HG03460 (cell line): Measurements from ENCODE around the gene FER.
"Not testable (repeated sequence)": the region's sequence is repeated elsewhere in the genome, so short reads cannot be mapped to it uniquely, and the experiment has no call there.

Experiments
- ATAC-seq: cut with Tn5 transposase; IDR thresholded peaks from one replicate; pipeline ENCODE4 v1.9.1; 2021; ENCODE audit not compliant: unreplicated experiment

FER gene

GRCh38 chr5:109028608-109029299, 281.1 kb downstream of the FER start:
- ATAC-seq: peak; percentile 69

DNA sequence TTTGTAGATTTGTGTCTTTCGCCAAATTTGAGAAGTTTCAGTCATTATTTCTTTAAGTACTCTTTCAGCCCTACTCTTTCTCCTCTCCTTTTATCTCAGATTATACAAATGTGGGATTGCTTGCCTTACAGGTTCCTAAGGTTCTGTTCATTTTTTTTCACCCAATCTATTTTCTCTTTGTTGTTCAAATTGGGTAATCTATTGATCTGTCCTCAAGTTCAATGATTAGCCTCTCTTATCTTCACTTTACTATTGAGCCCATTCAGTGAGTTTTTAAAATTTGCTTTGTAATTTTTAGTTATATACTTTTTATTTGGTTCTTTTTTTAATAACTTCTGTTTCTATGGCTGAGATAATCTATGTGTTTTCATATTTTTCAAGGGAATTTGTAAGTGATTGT, 282.1 kb downstream of the FER start:
- ATAC-seq: no peak

DNA sequence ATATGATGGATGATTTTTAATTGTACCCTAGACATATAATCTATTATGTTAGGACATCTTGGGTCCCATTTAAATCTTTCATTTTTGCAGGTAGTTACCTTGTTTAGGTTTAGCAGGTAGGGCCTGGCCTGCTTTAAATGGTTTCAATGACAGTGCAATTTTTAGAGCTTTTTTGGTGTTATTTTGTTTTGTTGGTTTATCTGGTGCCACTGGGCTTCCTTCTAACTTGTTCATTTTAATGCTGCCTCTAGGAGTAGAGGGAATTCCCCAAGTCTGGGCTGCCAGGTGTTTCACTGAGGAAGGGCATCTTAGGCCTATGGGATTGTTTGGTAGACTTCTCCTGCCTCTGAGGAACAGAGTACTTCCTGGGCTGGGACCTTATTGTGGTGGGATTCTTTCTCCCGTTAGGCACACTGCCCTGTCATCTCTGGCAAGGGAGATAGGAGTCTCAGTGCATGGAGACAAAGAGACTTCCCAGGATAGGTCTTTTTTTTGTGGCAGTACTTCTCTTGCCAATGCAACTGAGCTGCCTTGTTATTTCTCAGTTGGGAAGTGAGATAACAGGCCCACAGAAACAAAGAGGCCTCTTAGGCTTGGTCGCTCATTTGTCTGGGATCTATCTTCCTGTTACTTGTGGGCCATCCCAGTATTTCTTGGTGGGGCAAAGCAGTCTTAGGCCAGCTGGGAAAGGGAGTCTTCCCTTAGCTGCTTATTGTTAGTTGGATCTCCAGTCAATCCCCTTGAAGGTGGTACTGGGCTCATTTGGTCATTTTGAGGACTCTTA, 282.9 kb downstream of the FER start:
- no peak for ATAC-seq

GRCh38 chr5:109034306-109034705, 286.6 kb downstream of the FER start:
- no peak for ATAC-seq

GRCh38 chr5:109035436-109035835, 287.7 kb downstream of the FER start:
- ATAC-seq: no peak

GRCh38 chr5:109038209-109038840, 290.6 kb downstream of the FER start:
- ATAC-seq: no peak

GRCh38 chr5:109041317-109041716, 293.6 kb downstream of the FER start:
- no peak for ATAC-seq

- ATAC-seq: no peak
These were observed 298.0 kb downstream of the FER start for GRCh38 chr5:109045710-109046109.

DNA sequence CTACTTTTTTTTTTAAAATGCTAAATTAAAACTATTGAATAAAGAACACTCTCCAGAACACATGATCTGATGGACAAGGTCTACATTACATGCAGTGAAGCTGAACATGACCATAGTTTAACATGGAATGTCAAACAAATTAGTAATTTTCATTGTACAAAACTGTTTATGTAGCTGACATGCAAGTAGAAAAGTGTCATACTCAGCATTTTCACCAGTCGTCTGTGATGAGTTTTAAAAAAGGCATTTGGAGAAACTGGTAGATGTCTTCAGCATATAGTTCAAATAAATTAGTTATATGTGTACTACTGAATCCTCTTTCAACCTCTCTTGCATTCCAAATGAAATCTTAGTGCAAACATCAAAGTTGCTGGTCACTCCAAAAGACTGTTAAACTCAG, 301.9 kb downstream of the FER start:
- ATAC-seq: no peak

DNA sequence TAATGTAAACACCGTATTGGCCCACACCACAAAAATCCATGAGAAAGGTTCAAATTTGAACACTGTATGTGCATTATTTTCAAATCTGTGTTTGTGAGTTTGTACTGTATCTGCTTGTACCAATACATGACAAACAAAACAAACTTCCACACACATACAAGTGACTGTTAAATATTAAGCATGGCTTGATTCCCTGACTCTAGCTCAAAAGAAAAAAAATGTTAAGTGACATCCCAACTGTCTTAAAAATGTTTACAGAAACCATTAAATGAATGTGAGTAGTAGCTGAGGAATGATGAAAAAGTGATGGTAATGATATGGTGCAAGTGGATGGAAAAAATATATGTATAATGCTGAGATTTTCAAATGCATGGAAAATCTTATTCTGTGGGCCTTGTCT, 302.6 kb downstream of the FER start:
- ATAC-seq: not testable (repeated sequence)

GRCh38 chr5:109052216-109052615, 304.5 kb downstream of the FER start:
- not testable (repeated sequence) for ATAC-seq

DNA sequence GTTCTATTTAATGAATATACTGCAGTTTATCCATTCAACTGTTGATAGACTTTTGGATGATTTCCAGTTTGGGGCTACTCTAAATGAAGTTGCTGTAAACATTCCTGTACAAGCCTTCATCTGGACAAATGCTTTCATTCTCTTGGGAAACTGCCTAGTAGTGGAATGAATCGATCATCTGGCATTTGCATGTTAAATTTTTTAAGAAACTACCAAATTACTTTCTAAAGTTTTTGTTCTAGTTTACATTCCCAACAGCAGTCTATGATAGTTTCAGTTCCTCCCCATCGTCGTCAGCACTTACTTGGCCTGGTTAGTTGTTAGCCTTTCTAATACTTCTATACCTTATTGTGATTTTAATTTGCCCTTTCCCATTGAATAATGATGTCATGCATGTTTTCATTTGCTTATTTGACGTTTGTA, 306.3 kb downstream of the FER start:
- ATAC-seq: no peak

GRCh38 chr5:109060378-109061025, 312.8 kb downstream of the FER start:
- ATAC-seq: no peak

DNA sequence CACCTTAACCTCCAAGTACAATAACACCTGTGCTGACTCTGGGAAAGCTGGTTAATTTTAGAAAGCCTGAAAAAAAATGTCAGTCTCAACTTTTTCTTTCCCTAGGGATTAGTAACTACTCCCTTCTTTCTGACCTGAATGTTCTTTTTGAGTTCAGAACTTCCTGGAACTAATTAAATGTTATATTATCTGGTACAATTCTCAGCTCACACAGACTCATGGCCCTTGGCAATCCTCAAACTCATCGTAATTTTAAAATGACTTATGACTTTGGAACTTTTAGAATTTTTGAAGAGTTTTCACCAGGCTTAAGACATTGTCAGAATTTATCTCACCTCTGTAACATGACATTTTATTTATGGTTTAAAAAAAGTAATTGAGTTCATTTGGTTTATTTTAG, 315.0 kb downstream of the FER start:
- no peak for ATAC-seq

DNA sequence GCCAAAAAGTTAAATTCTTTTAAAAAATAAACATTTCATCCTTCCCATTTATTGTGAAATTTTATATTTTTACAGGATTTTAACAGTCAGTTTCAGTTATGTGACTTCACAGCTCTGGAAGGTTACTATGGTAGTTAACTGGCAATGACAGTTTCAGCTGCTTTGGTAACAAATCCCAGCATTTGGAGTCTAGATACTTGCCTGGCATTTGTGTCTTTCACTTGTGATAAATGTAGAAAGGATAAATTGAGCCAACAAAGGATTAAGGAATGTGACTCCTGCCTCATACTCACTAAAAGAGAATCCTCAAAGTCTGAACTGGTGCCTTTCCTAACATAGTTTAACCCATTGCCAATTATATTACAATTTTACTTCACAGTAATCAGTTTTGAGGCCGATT, 315.5 kb downstream of the FER start:
- ATAC-seq: no peak

- ATAC-seq: no peak
These were observed 329.0 kb downstream of the FER start for GRCh38 chr5:109076741-109077140.

DNA sequence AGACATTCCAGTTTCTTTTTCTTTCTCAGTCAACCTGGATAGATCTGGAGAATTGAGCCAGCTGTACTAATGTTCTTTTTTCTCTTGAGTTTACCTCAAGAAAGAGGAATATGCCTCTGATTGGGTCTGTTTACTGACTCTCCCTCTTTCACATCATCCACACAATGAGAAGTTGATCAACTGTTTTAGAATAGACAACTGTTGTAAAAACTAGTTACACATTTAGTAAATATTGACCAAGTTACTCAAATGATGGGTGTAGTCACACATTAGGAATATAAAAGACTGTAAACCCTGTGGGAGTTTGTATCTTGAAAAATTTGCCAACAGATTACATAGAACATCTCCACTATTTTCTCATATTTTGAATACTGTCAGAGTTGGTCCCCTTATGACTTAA, 330.8 kb downstream of the FER start:
- ATAC-seq: no peak

- ATAC-seq: no peak
These were observed 332.8 kb downstream of the FER start for GRCh38 chr5:109080481-109080880.

DNA sequence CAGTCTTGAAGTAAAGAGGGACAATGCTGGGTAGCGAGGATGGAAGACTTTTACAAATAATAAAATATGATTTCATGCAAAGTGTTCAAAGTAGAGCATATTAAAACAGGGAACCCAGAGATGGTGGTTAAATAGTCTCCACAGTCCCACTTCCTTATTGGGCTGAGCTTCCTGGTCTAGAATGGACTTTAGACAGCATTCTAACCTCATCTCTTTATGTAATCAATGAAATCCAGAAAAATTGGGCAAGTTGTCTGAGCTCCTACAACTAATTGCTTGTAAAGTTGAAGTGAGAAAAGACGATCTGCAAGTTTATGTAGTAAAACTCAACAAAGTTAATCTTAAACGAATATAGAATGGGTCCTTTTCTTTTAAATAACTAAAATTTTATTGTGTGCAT, 333.2 kb downstream of the FER start:
- no peak for ATAC-seq

DNA sequence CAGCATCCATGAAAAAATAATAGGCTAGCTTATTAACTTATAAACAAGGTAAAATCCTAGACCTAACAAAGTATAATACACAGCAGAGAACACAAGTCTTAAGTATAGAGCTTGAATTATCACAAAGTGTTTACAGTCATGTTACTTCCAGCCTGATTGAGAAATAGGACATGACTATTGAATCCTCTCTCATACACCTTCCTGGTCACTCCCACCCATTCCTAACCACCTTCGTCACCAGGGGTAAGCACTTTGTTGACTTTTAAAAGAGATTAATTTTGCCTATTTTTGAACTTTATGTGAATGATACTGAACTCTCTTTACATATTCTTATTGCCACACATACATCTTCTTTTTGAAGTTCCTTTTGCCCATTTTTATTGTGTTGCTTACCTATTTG, 336.2 kb downstream of the FER start:
- no peak for ATAC-seq

DNA sequence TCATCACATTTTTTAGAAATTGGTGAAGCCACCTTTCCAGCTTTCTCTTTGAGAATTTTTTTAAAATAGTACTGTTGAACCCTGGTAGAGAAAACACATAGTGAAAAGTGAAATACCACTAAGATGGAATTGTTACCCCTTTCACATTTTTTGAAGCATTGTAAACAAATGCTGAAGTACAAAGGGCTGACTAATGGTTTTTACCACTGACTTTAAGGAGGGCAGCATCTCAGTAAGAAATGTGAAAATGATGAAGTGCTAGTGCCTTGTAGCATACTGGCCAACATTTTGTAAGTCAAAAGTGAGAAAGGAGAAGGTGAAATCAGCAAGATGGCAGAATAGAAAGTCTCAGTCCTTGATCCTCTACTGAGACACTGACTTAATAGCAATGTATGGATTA, 341.5 kb downstream of the FER start:
- no peak for ATAC-seq

GRCh38 chr5:109099081-109099480, 351.4 kb downstream of the FER start:
- no peak for ATAC-seq
